Stimulated activated CD4-positive, alpha-beta T cell treated with anti-CD3 and anti-CD28 coated beads, Interleukin-12 subunit alpha, Interleukin-12 subunit beta, amount 100 ng/mL, for 24 hours (primary cell): ENCODE data around the gene CLEC19A.

Source experiments
- DNase-seq, 2 experiments: peaks; one replicate each; pipeline ENCODE4 v3.0.0-alpha.2; 2020; ENCODE audit warnings: low read depth in 2 of 2

CLEC19A gene

GRCh38 chr16:19285431-19285830 is at the start of gene CLEC19A:
CLEC19A (plus strand) TSS chr16:19285731; CDS start chr16:19285852, 121 bp downstream.
- no peak for DNase-seq

- DNase-seq, result no peak
These were observed 49.6 kb upstream of the CLEC19A start for GRCh38 chr16:19235886-19236285.

- DNase-seq, result no peak
These were observed 48.8 kb upstream of the CLEC19A start for GRCh38 chr16:19236561-19237209.

- DNase-seq, result no peak
These were observed 47.1 kb upstream of the CLEC19A start for GRCh38 chr16:19238406-19238805.

GRCh38 chr16:19239511-19240155 is 45.9 kb upstream of the CLEC19A start:
- no peak for DNase-seq

- no peak for DNase-seq
These were observed 45.0 kb upstream of the CLEC19A start for GRCh38 chr16:19240494-19240893.

GRCh38 chr16:19241512-19241911 is 44.0 kb upstream of the CLEC19A start:
- DNase-seq, result no peak

- no peak for DNase-seq
These were observed 43.3 kb upstream of the CLEC19A start for GRCh38 chr16:19242186-19242585.

GRCh38 chr16:19242987-19243575 is 42.5 kb upstream of the CLEC19A start:
- no peak for DNase-seq

GRCh38 chr16:19245326-19245925 is 40.1 kb upstream of the CLEC19A start:
- no peak for DNase-seq

- no peak for DNase-seq
These were observed 32.6 kb upstream of the CLEC19A start for GRCh38 chr16:19252904-19253303.

- DNase-seq, result no peak
These were observed 30.9 kb upstream of the CLEC19A start for GRCh38 chr16:19254611-19255010.

- DNase-seq, result no peak
These were observed 21.3 kb upstream of the CLEC19A start for GRCh38 chr16:19264123-19264673.

- DNase-seq, result no peak
These were observed 20.1 kb upstream of the CLEC19A start for GRCh38 chr16:19265380-19265930.

GRCh38 chr16:19266774-19267173 is 18.8 kb upstream of the CLEC19A start:
- no peak for DNase-seq

- no peak for DNase-seq
These were observed 16.4 kb upstream of the CLEC19A start for GRCh38 chr16:19269098-19269497.

GRCh38 chr16:19274165-19274797 is 11.2 kb upstream of the CLEC19A start:
- DNase-seq, result no peak

- no peak for DNase-seq
These were observed 7.1 kb upstream of the CLEC19A start for GRCh38 chr16:19278403-19278802.

GRCh38 chr16:19281246-19281645 is 4.3 kb upstream of the CLEC19A start:
- no peak for DNase-seq

GRCh38 chr16:19282101-19282500 is 3.4 kb upstream of the CLEC19A start:
- no peak for DNase-seq

- no peak for DNase-seq
These were observed 1.9 kb upstream of the CLEC19A start for GRCh38 chr16:19283637-19284036.

GRCh38 chr16:19284207-19284606 is 1.3 kb upstream of the CLEC19A start:
- DNase-seq, result no peak
